Measurements from ENCODE around the gene DNAJC10. TPM values are rescaled to one million over a fixed set of nuclear protein-coding genes. Genes with fewer than 3 reads are reported as not detected.
A peak's percentile ranks its signal among the peaks of the same experiment; 100 is the strongest.

The DNAJC10 gene
- total RNA-seq, 1 donor from 2014 or later, result 158 TPM

- Mint-ChIP-seq H3K9me3 (ENCODE audit: unreplicated experiment) (no peaks in the 10 kb centered on the region), H3K27ac (ENCODE audit: unreplicated experiment) (peak overlapping the region; percentile 92), H3K4me1 (ENCODE audit: unreplicated experiment) (peaks cover 7% of the 10 kb centered on the region), H3K36me3 (ENCODE audit: low read depth, unreplicated experiment) (no peaks in the 10 kb centered on the region), H3K4me3 (ENCODE audit: unreplicated experiment) (peak overlapping the region; percentile 74), H3K27me3 (ENCODE audit: unreplicated experiment) (peaks cover 5% of the 10 kb centered on the region)
- DNase-seq (ENCODE audit: low spot score), result no peak
- TF ChIP-seq CTCF (IDR thresholded peaks at IDR 0.05; ENCODE audit: unreplicated experiment), result no peak
These were observed 2.5 kb upstream of the DNAJC10 start for GRCh38 chr2:182713601-182714000.

- DNase-seq (ENCODE audit: low spot score), result no peak
- H3K27ac Mint-ChIP-seq (ENCODE audit: unreplicated experiment), result no peak overlapping the region
- H3K9me3 Mint-ChIP-seq (ENCODE audit: unreplicated experiment), result no peaks in the 10 kb centered on the region
- H3K36me3 Mint-ChIP-seq (ENCODE audit: low read depth, unreplicated experiment), result no peaks in the 10 kb centered on the region
- no peak for TF ChIP-seq CTCF (IDR thresholded peaks at IDR 0.05; ENCODE audit: unreplicated experiment)
- H3K4me3 Mint-ChIP-seq (ENCODE audit: unreplicated experiment), result no peak overlapping the region
- peaks cover 7% of the 10 kb centered on the region for H3K4me1 Mint-ChIP-seq (ENCODE audit: unreplicated experiment)
- peaks cover 5% of the 10 kb centered on the region for H3K27me3 Mint-ChIP-seq (ENCODE audit: unreplicated experiment)
These were observed 751 bp upstream of the DNAJC10 start for GRCh38 chr2:182715121-182715891.

- Mint-ChIP-seq H3K4me3 (ENCODE audit: unreplicated experiment) (no peak overlapping the region), H3K27ac (ENCODE audit: unreplicated experiment) (no peak overlapping the region), H3K9me3 (ENCODE audit: unreplicated experiment) (no peaks in the 10 kb centered on the region), H3K36me3 (ENCODE audit: low read depth, unreplicated experiment) (no peaks in the 10 kb centered on the region), H3K27me3 (ENCODE audit: unreplicated experiment) (peaks cover 2% of the 10 kb centered on the region), H3K4me1 (ENCODE audit: unreplicated experiment) (peaks cover 7% of the 10 kb centered on the region)
- no peak for DNase-seq (ENCODE audit: low spot score)
- no peak for TF ChIP-seq CTCF (IDR thresholded peaks at IDR 0.05; ENCODE audit: unreplicated experiment)
These were observed 558 bp downstream of the DNAJC10 start for GRCh38 chr2:182716650-182716979.

- TF ChIP-seq CTCF (IDR thresholded peaks at IDR 0.05; ENCODE audit: unreplicated experiment), result no peak
- Mint-ChIP-seq H3K36me3 (ENCODE audit: low read depth, unreplicated experiment) (no peaks in the 10 kb centered on the region), H3K4me3 (ENCODE audit: unreplicated experiment) (no peak overlapping the region), H3K27ac (ENCODE audit: unreplicated experiment) (no peak overlapping the region), H3K9me3 (ENCODE audit: unreplicated experiment) (no peaks in the 10 kb centered on the region), H3K27me3 (ENCODE audit: unreplicated experiment) (peaks cover 2% of the 10 kb centered on the region), H3K4me1 (ENCODE audit: unreplicated experiment) (peaks cover 4% of the 10 kb centered on the region)
- DNase-seq (ENCODE audit: low spot score), result no peak
These were observed 1.4 kb downstream of the DNAJC10 start for GRCh38 chr2:182717416-182717815.

GRCh38 chr2:182717816-182718215, 1.8 kb downstream of the DNAJC10 start:
- H3K4me3 Mint-ChIP-seq (ENCODE audit: unreplicated experiment), result no peak overlapping the region

More at GRCh38 chr2:182717816-182718215, 1.8 kb downstream of the DNAJC10 start:
- Mint-ChIP-seq H3K9me3 (ENCODE audit: unreplicated experiment) (no peaks in the 10 kb centered on the region), H3K36me3 (ENCODE audit: low read depth, unreplicated experiment) (no peaks in the 10 kb centered on the region), H3K27ac (ENCODE audit: unreplicated experiment) (no peak overlapping the region), H3K4me1 (ENCODE audit: unreplicated experiment) (peaks cover 4% of the 10 kb centered on the region), H3K27me3 (ENCODE audit: unreplicated experiment) (peaks cover 2% of the 10 kb centered on the region)
- DNase-seq (ENCODE audit: low spot score), result no peak
- no peak for TF ChIP-seq CTCF (IDR thresholded peaks at IDR 0.05; ENCODE audit: unreplicated experiment)
